ENCODE measurements around the gene KNDC1. TPM values are rescaled to one million over a fixed set of nuclear protein-coding genes. Genes with fewer than 3 reads are reported as not detected.
"Not testable (repeated sequence)": the region's sequence is repeated elsewhere in the genome, so short reads cannot be mapped to it uniquely, and the experiment has no call there.

The KNDC1 gene
- polyA plus RNA-seq, 6 donors from 2014 or later = 0.04 to 0.08 (median 0.08) TPM; not detected in 3

DNA sequence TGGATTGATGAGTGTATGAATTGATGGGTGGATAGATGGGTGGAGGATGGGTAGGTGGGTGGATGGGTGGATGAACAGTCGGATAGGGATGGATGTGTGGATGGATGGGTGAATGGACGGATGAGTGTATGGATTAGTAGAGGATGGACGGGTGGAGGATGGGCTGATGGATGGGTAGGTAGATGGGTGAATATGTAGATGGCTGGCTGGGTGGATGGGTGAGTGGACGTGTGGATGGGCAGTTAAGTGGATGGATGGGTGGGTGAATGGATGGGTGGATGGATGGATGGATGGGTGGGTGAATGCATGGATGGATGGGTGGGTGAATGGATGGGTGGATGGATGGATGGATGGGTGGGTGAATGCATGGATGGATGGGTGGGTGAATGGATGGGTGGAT, 15.6 kb downstream of the KNDC1 start:
- peaks cover 0 to 21% (median 2%) of the 10 kb centered on the region in 7 donors for H3K9me3 Mint-ChIP-seq
- ATAC-seq (ENCODE audit: low read depth in 2 of 2); DNase-seq; H3K27ac Mint-ChIP-seq: not testable (repeated sequence)
- peak overlapping the region in 1 of 8 donors; percentile 74 for H3K4me3 Mint-ChIP-seq
- H3K36me3 Mint-ChIP-seq = peaks cover 0 to 10% of the 10 kb centered on the region in 2 donors
- peaks cover 6 to 35% (median 34%) of the 10 kb centered on the region in 3 donors for H3K27me3 Mint-ChIP-seq
- peaks cover 0 to 16% (median 4%) of the 10 kb centered on the region in 3 donors for H3K4me1 Mint-ChIP-seq

DNA sequence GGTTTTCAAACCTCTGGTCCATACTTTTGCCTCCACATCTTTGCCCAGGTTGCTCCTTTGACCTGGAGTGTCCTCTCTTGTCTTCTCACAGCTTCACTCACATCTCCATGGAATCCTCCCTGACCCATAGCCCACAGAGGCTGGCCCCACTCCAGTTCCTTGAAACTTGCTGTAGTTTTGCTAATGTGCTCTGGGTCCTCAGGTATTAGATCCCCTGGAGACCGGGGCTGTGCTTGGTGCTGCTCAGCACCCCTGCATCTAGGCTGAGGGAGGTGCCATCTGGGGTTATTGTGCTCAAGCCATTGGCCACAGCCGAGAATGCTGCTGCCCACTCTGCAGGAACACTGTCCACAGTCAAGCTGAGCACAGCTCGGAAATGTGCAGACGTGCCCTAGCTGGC, 16.5 kb downstream of the KNDC1 start:
- H3K9me3 Mint-ChIP-seq = peaks cover 0 to 21% (median 2%) of the 10 kb centered on the region in 7 donors
- ATAC-seq (ENCODE audit: low read depth in 2 of 2) (no peak), DNase-seq (no peak)
- peaks cover 0 to 10% of the 10 kb centered on the region in 2 donors for H3K36me3 Mint-ChIP-seq
- peaks cover 0 to 16% (median 4%) of the 10 kb centered on the region in 3 donors for H3K4me1 Mint-ChIP-seq
- no peak overlapping the region for H3K27ac Mint-ChIP-seq
- H3K27me3 Mint-ChIP-seq = peaks cover 6 to 40% (median 35%) of the 10 kb centered on the region in 3 donors
- H3K4me3 Mint-ChIP-seq = no peak overlapping the region

DNA sequence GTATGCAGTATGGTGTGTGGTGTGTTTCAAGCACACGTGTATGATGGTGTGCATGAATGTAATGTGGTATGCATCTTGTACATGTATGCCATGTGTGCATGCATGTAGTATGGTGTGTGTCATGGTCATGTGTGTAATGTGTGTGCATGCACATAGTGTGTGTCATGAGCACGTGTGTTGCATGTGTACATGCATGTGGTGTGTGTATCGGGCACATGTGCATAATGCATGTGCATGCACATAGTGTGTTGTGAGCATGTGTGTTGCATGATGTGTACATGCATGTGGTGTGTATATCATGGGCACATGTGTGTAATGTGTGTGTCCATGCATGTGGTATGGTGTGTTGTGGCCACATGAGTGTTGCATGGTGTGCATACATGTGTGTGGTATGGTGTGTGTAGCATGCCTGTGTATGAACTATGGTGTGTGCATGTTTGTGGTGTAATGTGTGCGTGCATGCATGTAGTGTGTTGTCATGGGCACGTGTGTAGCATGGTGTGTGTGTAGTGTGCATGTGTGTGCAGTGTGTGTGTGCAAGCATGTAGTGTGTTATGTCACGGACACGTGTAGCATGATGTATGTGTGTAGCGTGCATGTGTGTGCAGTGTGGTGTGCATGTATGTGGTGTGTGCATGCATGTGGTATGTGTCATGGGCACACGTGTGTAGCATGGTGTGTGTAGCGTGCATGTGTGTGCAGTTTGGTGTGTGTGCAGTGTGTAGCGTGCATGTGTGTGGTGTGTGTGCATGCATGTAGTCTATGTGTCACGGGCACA, 17.6 kb downstream of the KNDC1 start:
- DNase-seq = no peak
- Mint-ChIP-seq H3K4me3 (no peak overlapping the region), H3K36me3 (peaks cover 0 to 10% of the 10 kb centered on the region in 2 donors), H3K27ac (peak overlapping the region in 1 of 6 donors; percentile 52), H3K27me3 (peaks cover 6 to 34% (median 27%) of the 10 kb centered on the region in 3 donors), H3K4me1 (peaks cover 0 to 16% (median 4%) of the 10 kb centered on the region in 3 donors), H3K9me3 (peaks cover 0 to 21% (median 2%) of the 10 kb centered on the region in 7 donors)
- ATAC-seq (ENCODE audit: low read depth in 2 of 2) = no peak

DNA sequence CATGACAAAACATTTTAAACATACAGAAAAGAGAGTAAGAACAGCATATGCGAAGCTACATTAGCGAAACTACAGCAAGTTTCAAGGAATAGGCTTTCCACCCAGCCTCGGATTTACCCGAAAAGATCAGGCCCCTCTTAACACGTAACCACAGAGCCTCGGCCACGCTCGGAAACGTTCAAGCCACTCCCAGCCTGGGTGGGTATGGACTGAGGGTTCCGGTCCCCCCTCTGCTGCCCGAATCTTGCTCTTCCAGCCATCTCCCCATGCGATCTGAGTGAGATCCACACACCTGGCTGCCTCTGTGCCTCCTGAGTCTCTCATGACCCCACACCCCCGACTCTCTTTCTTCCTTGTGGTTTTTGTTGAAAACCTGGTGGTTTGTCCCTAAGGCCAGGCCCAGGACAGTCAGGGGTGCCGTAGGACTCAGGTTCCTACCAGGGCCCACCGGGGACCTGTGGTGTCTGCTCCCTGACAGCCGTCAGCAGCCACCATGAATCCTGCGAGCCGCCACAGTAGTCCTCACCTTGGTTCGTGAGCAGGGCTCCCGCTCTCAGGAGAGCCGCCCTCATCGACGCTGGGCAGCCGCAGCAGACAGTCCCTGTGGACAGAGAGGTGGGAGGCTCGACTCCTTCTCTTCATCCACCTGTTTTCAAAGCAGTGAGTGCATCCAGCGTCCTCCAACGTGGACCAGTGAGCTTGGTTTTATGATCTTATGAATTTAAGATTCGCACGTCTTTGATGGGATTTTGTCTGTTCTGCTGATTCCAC, 18.5 kb downstream of the KNDC1 start:
- Mint-ChIP-seq H3K4me3 (no peak overlapping the region), H3K9me3 (peaks cover 0 to 21% (median 2%) of the 10 kb centered on the region in 7 donors), H3K27me3 (peaks cover 6 to 27% (median 18%) of the 10 kb centered on the region in 3 donors), H3K4me1 (peaks cover 0 to 16% (median 4%) of the 10 kb centered on the region in 3 donors), H3K36me3 (peaks cover 0 to 10% of the 10 kb centered on the region in 2 donors), H3K27ac (no peak overlapping the region)
- ATAC-seq (ENCODE audit: low read depth in 2 of 2) (no peak), DNase-seq (no peak)

DNA sequence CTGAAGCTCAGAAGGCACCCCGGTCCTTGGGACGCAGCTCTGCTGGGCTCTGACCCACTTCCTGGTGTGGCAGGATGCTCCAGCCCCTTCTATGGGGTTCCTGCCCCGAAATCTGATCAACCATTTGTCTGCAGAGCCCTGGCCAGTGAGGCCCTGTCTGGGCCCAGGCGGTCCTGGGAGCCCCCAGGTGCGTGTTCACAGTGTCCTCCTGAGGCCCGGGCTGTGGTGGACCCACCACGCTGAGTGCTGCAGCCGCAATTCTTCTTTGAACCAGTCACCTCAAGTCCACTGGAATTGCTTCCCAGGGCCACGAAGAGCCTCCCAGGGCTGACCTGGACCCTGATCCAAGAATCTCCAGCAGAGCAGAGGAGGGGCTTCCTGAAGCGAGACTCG, 19.1 kb downstream of the KNDC1 start:
- ATAC-seq (ENCODE audit: low read depth in 2 of 2) (no peak), DNase-seq (no peak)
- Mint-ChIP-seq H3K4me1 (peaks cover 0 to 16% (median 4%) of the 10 kb centered on the region in 3 donors), H3K9me3 (peaks cover 0 to 22% (median 2%) of the 10 kb centered on the region in 7 donors), H3K36me3 (peaks cover 0 to 8% of the 10 kb centered on the region in 2 donors), H3K4me3 (no peak overlapping the region), H3K27ac (no peak overlapping the region), H3K27me3 (peaks cover 9 to 21% (median 13%) of the 10 kb centered on the region in 3 donors)

DNA sequence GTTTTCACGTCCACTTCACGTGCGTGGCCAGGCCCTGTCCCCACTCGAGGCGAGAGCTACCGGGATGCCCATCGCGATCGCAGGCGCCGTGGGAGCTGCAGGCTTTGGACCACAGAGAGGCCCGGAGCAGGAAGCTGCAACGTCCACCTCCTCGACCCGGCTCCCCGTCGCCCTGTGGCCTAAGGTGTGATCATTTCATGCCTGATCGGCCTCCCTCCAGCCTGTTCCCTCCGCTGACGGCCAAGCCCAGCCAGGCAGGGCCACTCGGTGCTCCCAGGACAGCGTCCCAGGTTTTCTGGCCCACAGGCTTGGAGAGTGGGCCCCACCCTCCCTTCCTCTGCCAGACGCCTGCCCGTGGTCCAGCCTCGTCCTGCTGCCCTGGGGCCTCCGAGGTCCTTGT, 19.6 kb downstream of the KNDC1 start:
- H3K27me3 Mint-ChIP-seq = peaks cover 8 to 15% (median 10%) of the 10 kb centered on the region in 3 donors
- DNase-seq (no peak), ATAC-seq (ENCODE audit: low read depth in 2 of 2) (no peak)
- peaks cover 0 to 3% of the 10 kb centered on the region in 2 donors for H3K36me3 Mint-ChIP-seq
- H3K4me1 Mint-ChIP-seq = peaks cover 0 to 14% (median 0%) of the 10 kb centered on the region in 3 donors
- H3K27ac Mint-ChIP-seq = no peak overlapping the region
- peaks cover 0 to 21% (median 0%) of the 10 kb centered on the region in 7 donors for H3K9me3 Mint-ChIP-seq
- no peak overlapping the region for H3K4me3 Mint-ChIP-seq

DNA sequence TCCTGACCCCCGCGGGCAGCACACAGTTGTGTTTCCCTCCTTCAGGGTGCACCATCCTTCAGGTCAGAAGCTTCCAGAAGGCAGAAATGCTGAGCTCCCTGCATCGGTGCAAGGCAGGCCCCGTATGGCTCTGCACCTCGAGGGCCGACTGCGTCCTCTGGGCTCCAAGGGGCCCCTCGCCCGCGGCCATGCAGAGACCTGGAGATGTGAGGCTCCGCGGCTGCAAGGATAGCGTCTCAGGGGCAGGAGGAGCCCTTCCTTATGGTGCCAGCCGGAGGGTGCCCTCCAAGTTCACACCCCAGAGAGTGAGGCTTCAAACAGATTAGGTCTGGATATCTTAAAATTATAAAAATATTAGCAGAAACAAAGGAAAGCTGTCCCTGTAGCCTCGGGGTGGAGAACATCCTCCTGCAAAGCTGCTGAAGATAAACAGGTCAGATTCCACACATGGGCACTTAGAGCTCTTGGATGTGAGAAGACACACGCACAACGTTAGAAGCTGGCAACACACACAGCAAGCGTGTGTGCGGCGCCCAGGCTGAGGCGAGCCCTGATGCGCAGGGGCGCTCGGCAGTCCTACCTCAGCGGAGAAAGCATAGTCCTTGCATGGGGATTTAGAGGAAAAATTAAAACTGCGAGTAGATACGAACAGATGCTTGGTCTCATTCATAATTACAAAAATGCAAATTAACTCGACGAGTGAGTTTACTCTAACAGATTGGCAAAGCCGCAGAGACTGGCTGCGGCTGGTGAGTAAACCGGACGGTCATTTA, 20.4 kb downstream of the KNDC1 start:
- no peak overlapping the region for H3K4me3 Mint-ChIP-seq
- no peaks in the 10 kb centered on the region for H3K36me3 Mint-ChIP-seq
- H3K4me1 Mint-ChIP-seq = peaks cover 0 to 12% (median 0%) of the 10 kb centered on the region in 3 donors

DNA sequence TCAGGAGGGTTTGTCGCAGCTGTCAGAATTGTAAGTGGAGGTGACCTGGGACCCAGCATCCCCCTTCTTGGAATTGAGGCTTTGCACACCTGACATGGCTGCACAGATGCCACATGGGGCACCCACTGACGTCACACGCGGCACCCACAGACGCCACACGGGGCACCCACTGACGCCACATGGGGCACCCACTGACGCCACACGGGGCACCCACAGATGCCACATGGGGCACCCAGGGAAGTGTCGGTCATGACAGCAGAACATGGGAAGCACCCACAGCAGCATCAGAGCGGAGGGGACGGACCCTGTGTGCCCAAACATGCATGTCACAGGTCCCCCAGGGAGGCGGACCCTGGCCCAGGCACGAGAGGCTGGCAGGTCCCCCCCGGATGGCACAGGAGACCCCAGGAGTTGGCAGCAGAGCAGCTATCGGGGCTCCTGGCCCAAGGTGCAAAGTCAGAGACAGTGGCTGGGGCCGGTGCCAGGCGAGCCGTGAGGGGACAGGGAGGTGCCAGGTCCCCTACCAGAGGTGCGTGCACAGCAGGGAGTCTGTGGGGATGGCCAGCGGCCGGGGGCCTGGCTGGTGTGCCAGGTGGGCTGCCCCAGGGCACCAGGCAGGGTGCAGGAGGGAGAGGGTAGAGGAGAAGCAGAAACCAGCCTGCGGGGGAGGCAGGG, 21.1 kb downstream of the KNDC1 start:
- no peak for DNase-seq
- ATAC-seq (ENCODE audit: low read depth in 2 of 2) = no peak
- Mint-ChIP-seq H3K27me3 (peaks cover 0 to 10% (median 9%) of the 10 kb centered on the region in 3 donors), H3K4me3 (no peak overlapping the region), H3K36me3 (no peaks in the 10 kb centered on the region), H3K9me3 (peaks cover 0 to 13% (median 0%) of the 10 kb centered on the region in 7 donors), H3K27ac (peak overlapping the region in 1 of 6 donors; percentile 62), H3K4me1 (peaks cover 0 to 12% (median 0%) of the 10 kb centered on the region in 3 donors)

More for the DNA sequence above, 20.4 kb downstream of the KNDC1 start:
- ATAC-seq (ENCODE audit: low read depth in 2 of 2) (no peak), DNase-seq (no peak)
- Mint-ChIP-seq H3K9me3 (peaks cover 0 to 16% (median 0%) of the 10 kb centered on the region in 7 donors), H3K27ac (no peak overlapping the region), H3K27me3 (peaks cover under 1 to 12% (median 10%) of the 10 kb centered on the region in 3 donors)

DNA sequence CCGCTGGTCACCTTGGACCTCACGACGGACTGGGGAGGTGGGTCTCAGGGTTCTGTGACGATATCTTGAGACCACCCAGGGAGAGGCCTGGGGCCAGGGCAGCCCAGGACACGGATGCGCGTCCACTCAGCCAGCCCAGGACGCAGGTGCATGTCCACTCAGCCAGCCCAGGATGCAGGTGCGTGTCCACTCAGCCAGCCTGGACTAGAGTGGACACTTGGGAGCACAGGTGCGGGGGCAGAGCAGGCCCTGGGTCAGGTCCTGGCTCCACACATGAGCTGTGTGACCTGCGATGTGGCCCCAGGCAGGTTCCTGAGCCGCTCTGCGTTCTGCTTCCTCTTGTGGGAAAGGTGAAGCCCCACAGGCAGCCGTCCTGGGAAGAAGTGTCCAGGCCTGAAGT, 22.2 kb downstream of the KNDC1 start:
- Mint-ChIP-seq H3K36me3 (no peaks in the 10 kb centered on the region), H3K27ac (no peak overlapping the region), H3K9me3 (peaks cover 0 to 11% (median 0%) of the 10 kb centered on the region in 7 donors), H3K4me3 (no peak overlapping the region), H3K4me1 (peaks cover 0 to 9% (median 0%) of the 10 kb centered on the region in 3 donors), H3K27me3 (peaks cover 0 to 8% (median 7%) of the 10 kb centered on the region in 3 donors)
- no peak for DNase-seq
- no peak for ATAC-seq (ENCODE audit: low read depth in 2 of 2)

DNA sequence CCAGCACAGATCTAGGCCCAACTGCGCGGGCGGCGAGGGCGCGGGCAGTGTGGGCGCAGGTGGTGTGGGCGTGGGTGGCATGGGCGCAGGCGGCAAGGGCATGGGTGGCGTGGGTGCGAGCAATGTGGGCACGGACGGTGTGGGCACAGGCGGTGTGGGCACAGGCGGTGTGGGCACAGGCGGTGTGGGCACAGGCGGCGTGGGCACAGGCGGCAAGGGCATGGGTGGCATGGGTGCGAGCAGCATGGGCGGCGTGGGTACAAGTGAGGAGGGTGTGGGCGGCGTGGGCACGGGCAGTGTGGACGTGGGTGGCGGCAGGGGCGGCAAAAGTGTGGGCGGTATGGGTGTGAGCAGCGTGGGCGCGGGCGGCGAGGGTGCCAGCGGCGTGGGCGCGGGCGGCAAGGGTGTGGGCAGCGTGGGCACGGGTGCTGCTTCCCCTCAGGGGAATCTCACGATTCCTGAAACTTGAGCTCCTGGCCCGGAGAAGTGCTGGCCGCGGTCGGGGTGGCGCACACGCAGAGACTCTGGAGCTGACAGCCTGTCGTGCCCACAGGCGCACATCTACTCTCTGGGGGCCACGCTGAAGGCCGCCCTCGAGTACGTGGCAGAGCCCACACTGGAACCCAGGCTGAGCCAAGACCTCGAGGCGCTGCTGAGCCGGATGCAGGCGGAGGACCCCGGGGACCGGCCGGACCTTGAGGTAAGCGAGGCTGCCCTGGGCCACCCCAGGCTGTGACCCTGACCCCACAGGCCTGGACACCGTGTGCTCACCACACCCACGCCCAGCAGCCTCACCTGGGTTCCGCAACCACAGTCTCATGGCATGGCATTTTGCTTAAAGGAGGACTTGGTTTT, 23.0 kb downstream of the KNDC1 start:
- H3K9me3 Mint-ChIP-seq = peaks cover 0 to 4% (median 0%) of the 10 kb centered on the region in 7 donors
- H3K4me3 Mint-ChIP-seq = no peak overlapping the region
- DNase-seq = no peak
- H3K4me1 Mint-ChIP-seq = peaks cover 0 to 2% (median 0%) of the 10 kb centered on the region in 3 donors
- H3K27me3 Mint-ChIP-seq = peaks cover 0 to 8% (median 4%) of the 10 kb centered on the region in 3 donors
- no peak overlapping the region for H3K27ac Mint-ChIP-seq
- no peaks in the 10 kb centered on the region for H3K36me3 Mint-ChIP-seq
- ATAC-seq (ENCODE audit: low read depth in 2 of 2) = no peak

DNA sequence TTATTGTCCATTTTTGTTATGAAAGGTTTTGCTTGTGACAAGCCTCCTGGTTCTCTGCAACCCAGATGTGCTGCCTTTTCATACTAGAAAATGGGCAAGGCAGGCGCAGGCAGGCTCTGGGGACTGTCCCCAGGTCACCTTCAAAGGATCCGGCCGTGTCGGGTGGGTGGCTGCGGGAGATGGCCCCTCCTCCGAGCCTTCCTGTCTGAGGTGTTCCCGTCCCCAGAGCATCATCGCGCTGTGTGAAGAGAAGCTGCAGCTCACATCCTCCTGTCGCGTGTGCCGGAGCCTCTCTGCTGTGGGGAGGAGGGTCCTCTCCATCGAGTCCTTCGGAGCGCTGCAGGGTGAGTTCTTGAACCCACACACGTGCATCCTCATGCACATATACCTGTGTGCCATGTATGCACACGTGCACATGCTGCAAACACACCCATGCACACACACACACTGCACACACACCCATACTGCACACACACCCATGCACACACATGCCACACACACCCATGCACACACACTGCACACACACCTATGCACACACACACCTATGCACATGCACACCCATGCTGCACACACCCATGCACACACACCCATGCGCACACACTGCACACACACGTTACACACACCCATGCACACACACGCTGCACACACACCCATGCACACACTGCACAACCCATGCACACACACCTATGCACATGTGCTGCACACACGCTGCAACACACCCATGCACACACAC, 23.8 kb downstream of the KNDC1 start:
- Mint-ChIP-seq H3K4me3 (peak overlapping the region in 1 of 8 donors; percentile 44), H3K9me3 (peaks cover 0 to 4% (median 0%) of the 10 kb centered on the region in 7 donors), H3K27me3 (peaks cover 0 to 8% (median 4%) of the 10 kb centered on the region in 3 donors), H3K4me1 (peaks cover 0 to 2% (median 0%) of the 10 kb centered on the region in 3 donors), H3K36me3 (no peaks in the 10 kb centered on the region), H3K27ac (no peak overlapping the region)
- ATAC-seq (ENCODE audit: low read depth in 2 of 2) (no peak), DNase-seq (no peak)

Measured in naive B cell (primary cell).